Neural cell (in vitro differentiated cells): Measurements from ENCODE around the gene SH3YL1. TPM values are rescaled to one million over a fixed set of nuclear protein-coding genes. Genes with fewer than 3 reads are reported as not detected.

Source experiments
- H2AFZ ChIP-seq: fragments of 200-600, 300-800 bp; sonication (generic), shearing (Covaris generic); 2 replicates; pipeline ENCODE4 v1.6.0; 2014; ENCODE audit warnings: low read depth, mild to moderate bottlenecking, antibody characterized with exemption, low read length, moderate library complexity
- H3F3A ChIP-seq: fragments of 200-600 bp; shearing (Covaris generic); 2 replicates; pipeline ENCODE4 v1.6.1; 2016; ENCODE audit warnings: mild to moderate bottlenecking, moderate library complexity, mixed read lengths, antibody characterized with exemption, low read length; ENCODE audit not compliant: insufficient read depth, poor library complexity, severe bottlenecking
- H3K27ac ChIP-seq: fragments of 200-600, 300-800 bp; sonication (generic), shearing (Covaris generic); 2 replicates; pipeline ENCODE4 v1.5.1; 2014; ENCODE audit warnings: mild to moderate bottlenecking, low read length, moderate library complexity
- H3K27me3 ChIP-seq: fragments of 300-800, 200-600 bp; sonication (generic), shearing (Covaris generic); 2 replicates; pipeline ENCODE4 v1.6.0; 2014; ENCODE audit warnings: mild to moderate bottlenecking, low read depth, low read length, moderate library complexity; ENCODE audit not compliant: insufficient read depth
- H3K36me3 ChIP-seq: fragments of 300-800, 200-600 bp; sonication (generic), shearing (Covaris generic); 2 replicates; pipeline ENCODE4 v1.5.1; 2014; ENCODE audit warnings: mild to moderate bottlenecking, antibody characterized with exemption, low read length, moderate library complexity; ENCODE audit not compliant: insufficient read depth
- H3K4me2 ChIP-seq: fragments of 300-800, 200-600 bp; sonication (generic), shearing (Covaris generic); 2 replicates; pipeline ENCODE4 v1.6.0; 2014; ENCODE audit warnings: mild to moderate bottlenecking, low read length
- H3K4me3 ChIP-seq: fragments of 300-800, 200-600 bp; sonication (generic), shearing (Covaris generic); 2 replicates; pipeline ENCODE4 v1.5.1; 2014; ENCODE audit warnings: mild to moderate bottlenecking, low read length, moderate library complexity
- H3K79me2 ChIP-seq: fragments of 200-600 bp; shearing (Covaris generic); replicated peaks from 2 replicates; pipeline ENCODE4 v1.6.0; 2014; ENCODE audit warnings: mild to moderate bottlenecking, low read length, moderate library complexity; ENCODE audit not compliant: insufficient read depth
- H3K9ac ChIP-seq: fragments of 300-800, 200-600 bp; sonication (generic), shearing (Covaris generic); 2 replicates; pipeline ENCODE4 v1.6.1; 2016; ENCODE audit warnings: mild to moderate bottlenecking, low read length, mixed read lengths
- H3K9me2 ChIP-seq: fragments of 200-600 bp; shearing (Covaris generic); 2 replicates; pipeline ENCODE4 v1.6.1; 2016; ENCODE audit warnings: mild to moderate bottlenecking, low read length, mixed read lengths; ENCODE audit not compliant: insufficient read depth
- H3K9me3 ChIP-seq: fragments of 200-600, 300-800 bp; sonication (generic), shearing (Covaris generic); 2 replicates; pipeline ENCODE4 v1.6.1; 2016; ENCODE audit warnings: mild to moderate bottlenecking, mixed run types, low read length, moderate library complexity, mixed read lengths
- H4K20me1 ChIP-seq: fragments of 200-600 bp; shearing (Covaris generic); 2 replicates; pipeline ENCODE4 v1.6.1; 2016; ENCODE audit warnings: mild to moderate bottlenecking, mixed run types; ENCODE audit not compliant: insufficient read depth
- CTCF ChIP-seq: fragments of 450-650 bp; IDR thresholded peaks from 2 replicates; pipeline ENCODE4 v1.5.1; 2014; ENCODE audit warnings: antibody characterized with exemption, mild to moderate bottlenecking, moderate library complexity; ENCODE audit not compliant: poor library complexity, severe bottlenecking
- EP300 ChIP-seq: fragments of 450-650 bp; conservative IDR thresholded peaks from 2 replicates; pipeline ENCODE4 v1.6.1; 2014; ENCODE audit warnings: antibody characterized with exemption, mild to moderate bottlenecking, moderate library complexity; ENCODE audit not compliant: poor library complexity, severe bottlenecking
- EZH2 ChIP-seq: fragments of 200-600, 300-800 bp; shearing (Covaris generic), sonication (generic); IDR thresholded peaks from 2 replicates; pipeline ENCODE4 v1.6.1; 2014; ENCODE audit warnings: antibody characterized with exemption, low read length, borderline replicate concordance, mild to moderate bottlenecking; ENCODE audit not compliant: insufficient read depth, poor library complexity, severe bottlenecking
- MXI1 ChIP-seq: fragments of 450-650 bp; conservative IDR thresholded peaks from 2 replicates; pipeline ENCODE4 v1.6.1; 2014; ENCODE audit warnings: antibody characterized with exemption, mild to moderate bottlenecking; ENCODE audit not compliant: poor library complexity, severe bottlenecking
- POLR2AphosphoS5 ChIP-seq: IDR thresholded peaks from 2 replicates; pipeline ENCODE4 v1.6.1; 2012
- RAD21 ChIP-seq: fragments of 450-650 bp; conservative IDR thresholded peaks from 2 replicates; pipeline ENCODE4 v1.6.1; 2014; ENCODE audit warnings: antibody characterized with exemption, mild to moderate bottlenecking, moderate library complexity
- REST ChIP-seq: IDR thresholded peaks from 2 replicates; pipeline ENCODE4 v1.6.1; 2012; ENCODE audit warnings: borderline replicate concordance
- SMC3 ChIP-seq: fragments of 450-650 bp; conservative IDR thresholded peaks from 2 replicates; pipeline ENCODE4 v1.6.1; 2014; ENCODE audit warnings: antibody characterized with exemption, mild to moderate bottlenecking, moderate library complexity; ENCODE audit not compliant: poor library complexity
- TAF1 ChIP-seq: IDR thresholded peaks from 2 replicates; pipeline ENCODE4 v1.6.1; 2012; ENCODE audit warnings: low read depth
- polyA plus RNA-seq: library from polyadenylated mRNA; depleted of rRNA; stranded (reverse); fragments of >200 nt; gene quantifications from 2 replicates; pipeline ENCODE4 v1.2.3, GENCODE V29; 2014

Gene SH3YL1
- polyA plus RNA-seq, 1 donor from 2014 or later = 70.6 TPM

- Histone ChIP-seq H3K27me3 (no peaks in the 10 kb centered on the region), H2AFZ (no peak overlapping the region)
- no peak for TF ChIP-seq POLR2AphosphoS5
- no peak for TF ChIP-seq SMC3
- TF ChIP-seq MXI1 = no peak
- TF ChIP-seq TAF1 = no peak
- TF ChIP-seq CTCF = no peak
- TF ChIP-seq EZH2 = no peak
- TF ChIP-seq REST = no peak
- no peak for TF ChIP-seq EP300
- no peak for TF ChIP-seq RAD21
These were observed 35.1 kb downstream of the SH3YL1 start for GRCh38 chr2:228518-229278.

GRCh38 chr2:228115-228514 is 35.7 kb downstream of the SH3YL1 start:
- Histone ChIP-seq H3K27ac (no peak overlapping the region), H4K20me1 (no peaks in the 10 kb centered on the region)

More at GRCh38 chr2:228518-229278, 35.1 kb downstream of the SH3YL1 start:
- Histone ChIP-seq H3K9me3 (no peaks in the 10 kb centered on the region), H3K9me2 (no peaks in the 10 kb centered on the region), H3K9ac (no peak overlapping the region), H3K27ac (no peak overlapping the region), H3K4me2 (no peak overlapping the region), H3K36me3 (peaks cover 3% of the 10 kb centered on the region), H4K20me1 (no peaks in the 10 kb centered on the region), H3F3A (no peaks in the 10 kb centered on the region), H3K79me2 (no peaks in the 10 kb centered on the region), H3K4me3 (no peak overlapping the region)

More at GRCh38 chr2:228115-228514, 35.7 kb downstream of the SH3YL1 start:
- Histone ChIP-seq H3F3A (no peaks in the 10 kb centered on the region), H2AFZ (no peak overlapping the region), H3K9me2 (no peaks in the 10 kb centered on the region), H3K4me2 (no peak overlapping the region), H3K27me3 (no peaks in the 10 kb centered on the region), H3K9ac (no peak overlapping the region), H3K36me3 (peaks cover 3% of the 10 kb centered on the region), H3K79me2 (no peaks in the 10 kb centered on the region), H3K4me3 (no peak overlapping the region), H3K9me3 (no peaks in the 10 kb centered on the region)
- TF ChIP-seq SMC3 (no peak), EP300 (no peak), TAF1 (no peak), POLR2AphosphoS5 (no peak), EZH2 (no peak), MXI1 (no peak), CTCF (no peak), REST (no peak), RAD21 (no peak)
